Neuron (in vitro differentiated cells): Measurements from ENCODE around the gene ITCH.
"Not testable (repeated sequence)": the region's sequence is repeated elsewhere in the genome, so short reads cannot be mapped to it uniquely, and the experiment has no call there.

Experiments used
- H2AFZ ChIP-seq: one replicate; pipeline ENCODE4 v1.6.1; 2013; ENCODE audit warnings: low read depth, mild to moderate bottlenecking, inconsistent platforms, low read length, moderate library complexity
- H3K27me3 ChIP-seq: one replicate; pipeline ENCODE4 v1.6.1; 2013; ENCODE audit warnings: low read length; ENCODE audit not compliant: insufficient read depth
- H3K36me3 ChIP-seq: one replicate; pipeline ENCODE4 v1.6.1; 2013; ENCODE audit warnings: low read length; ENCODE audit not compliant: insufficient read depth
- H3K4me1 ChIP-seq: one replicate; pipeline ENCODE4 v1.6.1; 2013; ENCODE audit warnings: low read length; ENCODE audit not compliant: insufficient read depth
- H3K4me3 ChIP-seq: 2 replicates; pipeline ENCODE4 v1.5.1; 2013; ENCODE audit warnings: mild to moderate bottlenecking, low read length, moderate library complexity
- H3K9me3 ChIP-seq: one replicate; pipeline ENCODE4 v1.6.1; 2013; ENCODE audit warnings: low read length

Gene ITCH

DNA sequence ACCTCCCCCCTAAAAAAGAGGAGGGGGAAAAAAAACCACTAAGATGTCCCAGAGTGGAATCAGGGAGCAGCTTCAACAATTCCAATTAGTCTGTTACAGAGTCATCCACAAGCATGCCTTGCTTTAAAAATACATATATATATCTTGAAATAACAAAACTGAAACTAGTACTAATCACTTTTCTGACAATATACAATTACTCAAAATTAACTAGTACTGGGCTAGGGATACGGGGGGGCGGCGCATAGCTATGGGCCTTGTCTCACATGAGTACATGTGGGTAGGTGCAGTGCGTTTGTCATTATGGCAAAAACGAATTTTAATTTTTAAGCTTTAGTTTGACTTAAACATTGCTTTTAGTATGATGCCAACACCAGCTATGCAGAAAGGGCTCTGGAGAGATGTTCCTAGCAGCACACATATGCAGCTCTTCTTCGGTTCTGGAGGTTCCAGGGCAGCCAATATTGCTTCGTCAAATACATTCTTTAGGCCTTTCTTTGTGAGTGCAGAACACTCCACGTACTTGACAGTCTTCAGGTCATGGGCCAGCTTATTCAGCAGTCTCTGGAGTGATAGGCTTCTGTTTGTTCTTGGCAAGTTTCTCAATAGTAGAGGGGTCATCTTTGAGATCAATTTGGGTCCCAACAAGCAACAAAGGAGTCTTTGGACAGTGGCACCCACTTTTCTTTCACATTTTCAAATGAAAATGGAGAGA lies 38.8 kb downstream of the ITCH start:
- Histone ChIP-seq H3K36me3 (peaks cover 13% of the 10 kb centered on the region), H3K4me3 (no peak overlapping the region), H2AFZ (no peak overlapping the region), H3K9me3 (no peaks in the 10 kb centered on the region), H3K4me1 (peaks cover 15% of the 10 kb centered on the region), H3K27me3 (no peaks in the 10 kb centered on the region)

DNA sequence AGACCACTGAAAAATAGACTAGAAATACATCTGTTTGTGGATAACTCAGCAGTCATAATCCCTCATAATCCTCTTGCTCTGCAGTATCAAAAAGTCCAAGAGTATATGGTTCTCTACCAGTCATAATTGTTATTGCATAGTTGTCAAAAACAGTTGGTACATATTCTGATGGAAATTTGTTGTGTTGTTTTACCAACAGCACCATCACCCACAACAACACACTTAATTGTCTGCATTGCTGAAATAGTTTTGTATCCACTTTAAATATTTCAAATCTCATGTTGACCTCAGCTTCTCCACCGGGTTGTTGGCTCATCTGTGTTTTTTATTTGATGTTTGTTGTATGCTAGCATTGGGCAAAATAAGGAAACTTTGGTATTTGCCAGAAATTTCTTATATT lies 39.4 kb downstream of the ITCH start:
- Histone ChIP-seq H3K36me3 (peaks cover 14% of the 10 kb centered on the region), H3K27me3 (no peaks in the 10 kb centered on the region), H3K4me3 (no peak overlapping the region), H2AFZ (no peak overlapping the region), H3K9me3 (no peaks in the 10 kb centered on the region), H3K4me1 (peaks cover 15% of the 10 kb centered on the region)

DNA sequence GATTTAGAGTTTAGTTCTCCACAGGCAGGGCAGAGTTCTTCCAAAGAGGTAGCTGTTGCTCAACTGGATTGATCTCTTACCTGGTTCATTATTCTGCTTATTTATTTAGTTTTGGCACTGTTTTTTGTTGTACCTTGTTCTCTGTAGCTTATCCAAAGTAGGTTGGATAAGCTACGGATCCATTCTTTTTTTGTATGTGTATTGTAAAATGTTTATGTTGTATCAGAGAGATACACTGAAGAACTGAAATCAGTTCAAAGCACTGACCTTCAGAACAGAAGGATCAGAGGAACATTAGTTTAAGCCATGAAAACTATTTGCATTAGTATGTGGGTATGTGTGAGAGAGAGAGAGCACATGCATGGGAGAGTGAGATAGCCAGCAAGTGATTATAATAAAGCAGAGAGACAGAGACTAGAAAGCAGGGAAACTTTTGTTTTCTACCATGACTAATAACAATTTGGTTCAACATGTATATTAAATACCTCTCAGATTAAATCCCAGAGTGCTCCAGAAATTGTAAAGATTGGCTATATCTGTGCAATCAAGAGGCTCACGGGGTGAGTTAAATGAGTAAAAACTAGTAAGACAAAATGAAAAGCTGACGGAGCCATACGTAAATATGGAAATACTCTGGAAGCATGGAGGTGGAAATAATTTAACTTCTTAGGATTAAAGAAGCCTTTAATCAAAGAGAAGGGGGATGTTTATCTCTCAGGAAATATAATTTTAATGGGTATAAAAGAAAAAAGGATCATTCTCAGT lies 40.2 kb downstream of the ITCH start:
- H3K9me3 ChIP-seq = peaks cover 4% of the 10 kb centered on the region
- peaks cover 20% of the 10 kb centered on the region for H3K36me3 ChIP-seq
- no peak overlapping the region for H2AFZ ChIP-seq
- H3K4me3 ChIP-seq = no peak overlapping the region
- no peaks in the 10 kb centered on the region for H3K27me3 ChIP-seq
- peaks cover 15% of the 10 kb centered on the region for H3K4me1 ChIP-seq

DNA sequence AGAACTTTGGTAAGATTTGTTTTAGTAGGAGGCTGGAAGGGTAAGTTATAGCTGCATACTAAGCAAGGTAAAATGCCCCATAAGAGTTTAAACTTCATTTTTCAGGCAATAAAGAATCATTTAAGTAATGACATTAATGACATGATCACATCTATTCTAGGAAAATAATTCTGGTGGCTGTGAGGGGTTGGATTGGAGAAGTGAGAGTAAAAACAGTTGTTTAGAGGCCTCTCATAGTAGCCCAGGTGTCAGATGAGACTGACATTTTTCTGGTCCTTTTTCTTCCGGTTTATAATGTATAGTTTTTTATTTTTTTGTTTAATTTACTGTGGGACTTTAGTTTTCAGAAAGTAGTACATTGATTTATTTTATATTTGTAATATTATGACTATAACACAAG lies 40.8 kb downstream of the ITCH start:
- H3K9me3 ChIP-seq = peaks cover 4% of the 10 kb centered on the region
- peaks cover 23% of the 10 kb centered on the region for H3K36me3 ChIP-seq
- H3K4me3 ChIP-seq = no peak overlapping the region
- H3K4me1 ChIP-seq = peaks cover 15% of the 10 kb centered on the region
- H3K27me3 ChIP-seq = no peaks in the 10 kb centered on the region
- H2AFZ ChIP-seq = no peak overlapping the region

DNA sequence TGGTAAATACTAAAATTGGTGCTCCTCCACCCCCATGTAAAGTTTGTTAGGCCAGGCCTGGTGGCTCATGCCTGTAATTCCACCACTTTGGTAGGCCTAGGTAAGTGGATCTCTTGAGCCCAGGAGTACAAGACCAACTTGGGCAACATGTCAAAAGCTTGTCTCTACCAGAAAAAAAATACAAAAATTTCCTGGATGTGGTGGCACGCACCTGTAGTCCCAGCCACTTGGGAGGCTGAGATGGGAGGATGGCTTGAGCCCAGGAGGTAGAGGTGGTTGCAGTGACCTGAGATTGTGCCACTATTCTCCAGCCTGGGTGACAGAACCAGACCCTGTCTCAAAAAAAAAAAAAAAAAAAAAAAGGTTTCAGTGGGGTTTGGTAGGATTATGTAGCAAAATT lies 41.7 kb downstream of the ITCH start:
- Histone ChIP-seq H3K9me3 (peaks cover 4% of the 10 kb centered on the region), H3K36me3 (peaks cover 26% of the 10 kb centered on the region), H3K4me3 (no peak overlapping the region), H3K4me1 (peaks cover 15% of the 10 kb centered on the region), H3K27me3 (no peaks in the 10 kb centered on the region), H2AFZ (no peak overlapping the region)

DNA sequence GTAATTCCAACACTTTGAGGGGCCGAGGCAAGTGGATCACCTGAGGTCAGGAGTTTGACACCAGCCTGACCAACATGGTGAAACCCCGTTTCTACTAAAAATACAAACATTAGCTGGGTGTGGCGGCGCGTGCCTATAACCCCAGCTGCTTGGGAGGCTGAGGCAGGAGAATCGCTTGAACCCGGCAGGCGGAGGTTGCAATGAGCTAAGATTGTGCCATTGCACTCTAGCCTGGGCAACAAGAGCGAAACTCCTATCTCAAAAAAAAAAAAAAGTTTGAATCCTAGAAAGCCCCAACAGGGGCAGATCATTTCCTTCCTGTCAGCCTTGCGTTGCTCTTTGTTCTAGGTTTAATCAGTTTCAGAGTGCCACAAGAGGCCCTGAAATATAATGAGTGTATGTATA lies 42.2 kb downstream of the ITCH start:
- Histone ChIP-seq H3K36me3 (peaks cover 29% of the 10 kb centered on the region), H3K4me1 (peaks cover 15% of the 10 kb centered on the region)
- H3K4me3 ChIP-seq, H2AFZ ChIP-seq, H3K9me3 ChIP-seq, H3K27me3 ChIP-seq: not testable (repeated sequence)

DNA sequence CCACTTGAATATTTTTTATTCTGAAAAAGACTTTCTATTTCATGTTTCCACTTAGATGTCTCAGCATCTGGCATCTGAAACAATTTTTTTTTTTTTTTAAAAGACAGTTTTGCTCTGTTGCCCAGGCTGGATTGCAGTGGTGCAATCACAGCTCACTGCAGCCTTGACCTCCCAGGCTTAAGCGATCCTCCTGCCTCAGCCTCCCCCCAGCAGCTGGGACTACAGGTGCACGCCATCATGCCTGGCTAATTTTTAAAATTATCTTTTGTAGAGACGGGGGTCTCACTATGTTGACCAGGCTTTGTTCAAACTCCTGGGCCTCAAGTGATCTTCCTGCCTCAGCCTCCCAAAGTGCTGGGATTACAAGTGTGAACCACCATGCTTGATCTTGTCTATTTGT lies 42.9 kb downstream of the ITCH start:
- Histone ChIP-seq H3K4me1 (peaks cover 15% of the 10 kb centered on the region), H3K36me3 (peaks cover 36% of the 10 kb centered on the region)
- H3K9me3 ChIP-seq, H3K27me3 ChIP-seq, H2AFZ ChIP-seq, H3K4me3 ChIP-seq: not testable (repeated sequence)

DNA sequence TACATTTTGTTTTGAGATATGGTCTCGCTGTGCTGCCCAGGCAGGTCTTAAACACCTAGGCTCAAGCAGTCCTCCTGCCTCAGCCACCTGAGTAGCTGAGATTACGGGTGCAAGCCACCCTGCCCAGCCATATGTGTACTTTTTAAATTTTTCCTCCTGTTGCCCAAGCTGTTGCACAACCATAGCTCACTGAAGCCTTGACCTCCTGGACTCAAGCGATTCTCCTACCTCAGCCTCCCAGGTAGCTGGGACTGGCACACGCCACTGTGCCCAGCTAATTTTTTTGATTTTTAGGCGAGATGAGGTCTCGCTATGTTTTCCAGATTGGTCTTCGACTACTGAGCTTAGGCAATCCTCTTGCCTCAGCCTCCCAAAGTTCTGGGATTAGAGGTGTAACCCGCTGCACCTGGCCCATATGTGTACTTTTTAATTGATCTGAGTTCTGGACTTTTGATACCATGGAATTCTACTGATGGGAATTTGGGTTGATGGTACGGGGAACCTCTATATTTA lies 44.9 kb downstream of the ITCH start:
- no peak overlapping the region for H3K4me3 ChIP-seq
- no peaks in the 10 kb centered on the region for H3K27me3 ChIP-seq
- H2AFZ ChIP-seq = no peak overlapping the region
- H3K36me3 ChIP-seq = peaks cover 45% of the 10 kb centered on the region
- H3K4me1 ChIP-seq = peaks cover 6% of the 10 kb centered on the region
- H3K9me3 ChIP-seq = peaks cover 4% of the 10 kb centered on the region

DNA sequence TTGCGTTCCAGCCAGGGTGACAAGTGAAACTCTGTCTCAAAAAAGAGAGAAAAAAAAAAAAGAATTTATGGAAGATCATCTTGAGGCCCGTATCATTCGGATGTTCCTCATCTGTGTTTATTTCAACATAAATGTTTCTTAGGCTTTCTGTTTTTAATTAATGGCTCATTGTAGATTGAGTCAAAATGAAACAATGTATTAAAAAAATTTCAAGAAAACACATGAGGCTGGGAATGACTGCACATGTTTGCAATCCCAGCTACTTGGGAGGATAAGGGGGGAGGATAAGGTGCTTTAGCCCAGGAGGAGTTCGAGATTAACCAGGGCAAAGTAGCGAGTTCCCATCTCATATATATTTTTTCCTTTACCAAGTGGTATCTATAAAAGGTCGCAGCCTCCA lies 47.3 kb downstream of the ITCH start:
- peaks cover 67% of the 10 kb centered on the region for H3K36me3 ChIP-seq
- no peaks in the 10 kb centered on the region for H3K4me1 ChIP-seq
- H3K4me3 ChIP-seq = no peak overlapping the region
- no peak overlapping the region for H2AFZ ChIP-seq
- peaks cover 4% of the 10 kb centered on the region for H3K9me3 ChIP-seq
- H3K27me3 ChIP-seq = no peaks in the 10 kb centered on the region

DNA sequence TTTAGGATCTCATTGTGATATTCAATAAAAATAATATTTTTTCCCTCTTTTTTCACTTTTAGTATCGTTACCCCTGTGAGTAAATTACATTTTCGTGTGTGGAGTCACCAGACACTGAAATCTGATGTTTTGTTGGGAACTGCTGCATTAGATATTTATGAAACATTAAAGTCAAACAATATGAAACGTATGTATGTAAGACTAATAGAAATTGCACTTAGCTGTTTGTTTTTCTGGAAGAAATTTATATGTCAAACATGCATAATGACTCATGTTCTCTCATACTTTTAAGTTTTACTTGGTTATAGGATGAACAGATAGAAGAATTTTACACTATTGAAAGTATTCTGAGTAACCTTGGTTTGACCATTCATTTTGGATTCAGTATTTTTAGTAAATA lies 49.4 kb downstream of the ITCH start:
- Histone ChIP-seq H3K4me3 (no peak overlapping the region), H2AFZ (no peak overlapping the region), H3K9me3 (peaks cover 4% of the 10 kb centered on the region), H3K4me1 (no peaks in the 10 kb centered on the region), H3K36me3 (peaks cover 73% of the 10 kb centered on the region), H3K27me3 (no peaks in the 10 kb centered on the region)

DNA sequence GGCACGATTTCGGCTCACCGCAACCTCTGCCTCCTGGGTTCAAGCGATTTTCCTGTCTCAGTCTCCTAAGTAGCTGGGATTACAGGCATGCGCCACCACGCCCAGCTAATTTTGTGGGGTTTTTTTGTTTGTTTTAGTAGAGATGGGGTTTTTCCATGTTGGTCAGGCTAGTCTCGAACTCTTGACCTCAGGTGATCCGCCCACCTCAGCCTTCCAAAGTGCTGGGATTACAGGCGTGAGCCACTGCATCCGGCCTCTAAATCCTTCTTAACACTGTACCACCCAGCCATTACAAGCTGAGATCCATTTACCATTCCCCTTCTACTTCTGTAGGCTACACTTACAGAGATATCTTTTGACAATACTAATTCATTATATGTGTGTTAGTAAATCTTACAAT lies 51.5 kb downstream of the ITCH start:
- not testable (repeated sequence) for H3K4me1 ChIP-seq

DNA sequence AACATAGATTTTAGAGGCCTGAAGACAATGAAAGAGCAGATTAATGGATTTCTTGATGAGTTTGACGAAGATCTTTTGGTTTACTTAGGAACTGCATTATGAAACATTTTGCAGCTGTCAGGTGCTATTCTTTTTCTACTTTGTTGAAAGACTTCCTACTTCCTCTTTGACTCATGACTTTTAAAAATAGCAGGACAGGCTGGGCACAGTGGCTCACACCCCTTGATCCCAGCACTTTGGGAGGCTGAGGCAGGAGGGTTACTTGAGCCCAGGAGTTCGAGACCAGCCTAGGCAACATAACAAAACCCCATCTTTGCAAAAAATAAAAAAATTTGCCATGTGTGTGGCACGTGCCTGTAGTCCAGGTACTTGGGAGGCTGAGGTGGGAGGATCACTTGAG lies 52.0 kb downstream of the ITCH start:
- H3K4me3 ChIP-seq = no peak overlapping the region
- H3K27me3 ChIP-seq = no peaks in the 10 kb centered on the region
- H3K9me3 ChIP-seq = no peaks in the 10 kb centered on the region
- peaks cover 2% of the 10 kb centered on the region for H3K4me1 ChIP-seq
- peaks cover 61% of the 10 kb centered on the region for H3K36me3 ChIP-seq
- H2AFZ ChIP-seq = no peak overlapping the region

More for the DNA sequence above, 51.5 kb downstream of the ITCH start:
- H3K4me3 ChIP-seq, H3K9me3 ChIP-seq, H3K27me3 ChIP-seq, H2AFZ ChIP-seq: not testable (repeated sequence)
- peaks cover 65% of the 10 kb centered on the region for H3K36me3 ChIP-seq

DNA sequence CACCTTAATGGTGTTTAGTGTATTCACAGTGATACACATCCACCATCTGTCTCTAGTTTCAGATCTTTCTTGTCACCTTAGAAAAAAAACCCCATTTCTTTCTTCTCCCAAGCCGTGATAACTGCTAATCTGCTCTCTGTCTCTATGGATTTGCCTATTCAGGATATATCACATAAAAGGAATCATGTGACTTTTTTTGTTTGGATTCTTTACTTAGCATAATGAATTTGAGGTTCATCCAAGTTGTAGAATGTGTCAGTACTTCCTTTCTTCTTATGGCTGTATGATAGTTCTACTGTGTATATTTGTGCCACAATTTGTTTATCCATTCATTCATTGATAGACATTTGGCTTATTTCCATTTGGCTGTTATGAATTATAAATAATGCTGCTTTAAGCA lies 57.1 kb downstream of the ITCH start:
- no peak overlapping the region for H3K4me3 ChIP-seq
- peaks cover 3% of the 10 kb centered on the region for H3K9me3 ChIP-seq
- no peaks in the 10 kb centered on the region for H3K27me3 ChIP-seq
- peaks cover 59% of the 10 kb centered on the region for H3K36me3 ChIP-seq
- H3K4me1 ChIP-seq = peaks cover 4% of the 10 kb centered on the region
- no peak overlapping the region for H2AFZ ChIP-seq
